GM12878 (cell line): ENCODE data around the gene UBE2QL1. TPM values are rescaled to one million over a fixed set of nuclear protein-coding genes. Genes with fewer than 3 reads are reported as not detected.

ENCODE experiments used
- ATAC-seq: fragments of 200-7000 bp; cut with Tn5 transposase; 3 replicates; pipeline ENCODE4 v1.9.1; 2020; ENCODE audit warnings: mild to moderate bottlenecking, moderate library complexity
- BruUV-seq: library from RNA; stranded (reverse); fragments of 400-500 nt; replicated peaks from 2 replicates; lab custom pipeline; 2021; lab: Mats Ljungman, UMichigan
- CTCF ChIA-PET: fragments of 300-600 bp; sonication (Branson Sonifier 250); formaldehyde crosslinking; extraction: SDS; loops from one replicate; lab custom pipeline; 2021; ENCODE audit warnings: inconsistent platforms; lab: Yijun Ruan, JAX
- POLR2A ChIA-PET: fragments of 350-600 bp; formaldehyde crosslinking; extraction: SDS; loops from one replicate; lab custom pipeline; 2021; ENCODE audit warnings: inconsistent platforms; lab: Charles Lee
- RAD21 ChIA-PET: fragments of 300-600 bp; sonication (Branson Sonifier 250); formaldehyde crosslinking; loops from one replicate; lab custom pipeline; 2023; ENCODE audit warnings: antibody characterized with exemption; ENCODE audit not compliant: unreplicated experiment; lab: Charles Lee
- SMC1A ChIA-PET: fragments of 300-600 bp; sonication (Branson Sonifier 250); formaldehyde crosslinking; loops from one replicate; lab custom pipeline; 2023; ENCODE audit not compliant: unreplicated experiment, uncharacterized antibody; lab: Charles Lee
- DNase-seq: peaks from one replicate; pipeline ENCODE4 v3.0.0-alpha.2; 2011; ENCODE audit warnings: low read depth, low spot score
- FAIRE-seq: peaks from 3 replicates; lab custom pipeline; 2011; peaks lifted over from hg19 to GRCh38; lab: Jason Lieb, UNC
- H2AFZ ChIP-seq: 2 replicates; pipeline ENCODE4 v1.6.0; 2011; ENCODE audit warnings: low read depth, low read length, control low read depth; ENCODE audit not compliant: control insufficient read depth
- H3K27ac ChIP-seq: 2 replicates; pipeline ENCODE4 v1.5.1; 2011; ENCODE audit warnings: control low read depth; ENCODE audit not compliant: control insufficient read depth, insufficient read depth
- H3K27me3 ChIP-seq, 2 experiments: replicated peaks in 1 of 2; 2 replicates each; pipeline versions ENCODE4 v1.6.0 to v1.6.1; 2011; ENCODE audit warnings: low read length in 1 of 2; ENCODE audit not compliant: control insufficient read depth in 2 of 2, insufficient read depth in 2 of 2
- H3K36me3 ChIP-seq, 2 experiments: 2 replicates each; pipeline ENCODE4 v1.5.1; 2011; ENCODE audit warnings: low read length in 1 of 2; ENCODE audit not compliant: control insufficient read depth in 2 of 2, insufficient read depth in 2 of 2
- H3K4me1 ChIP-seq: 2 replicates; pipeline ENCODE4 v1.6.1; 2011; ENCODE audit warnings: mild to moderate bottlenecking, low read length, moderate library complexity, mixed read lengths; ENCODE audit not compliant: control insufficient read depth, insufficient read depth
- H3K4me2 ChIP-seq: 2 replicates; pipeline ENCODE4 v1.6.0; 2011; ENCODE audit warnings: control low read depth; ENCODE audit not compliant: control insufficient read depth, insufficient read depth
- H3K4me3 ChIP-seq: fragments of 200-600 bp; sonication (generic); 2 replicates; pipeline ENCODE4 v1.5.1; 2016
- H3K79me2 ChIP-seq: 2 replicates; pipeline ENCODE4 v1.6.0; 2011; ENCODE audit warnings: low read length; ENCODE audit not compliant: control insufficient read depth, insufficient read depth
- H3K9ac ChIP-seq: 2 replicates; pipeline ENCODE4 v1.8.0; 2011; ENCODE audit warnings: low read length, control low read depth, mixed read lengths; ENCODE audit not compliant: control insufficient read depth, insufficient read depth
- H3K9me3 ChIP-seq: replicated peaks from 3 replicates; pipeline ENCODE4 v1.5.1; 2011; ENCODE audit warnings: mild to moderate bottlenecking, low read length; ENCODE audit not compliant: control insufficient read depth, insufficient read depth
- H4K20me1 ChIP-seq: 2 replicates; pipeline ENCODE4 v1.6.0; 2011; ENCODE audit not compliant: control insufficient read depth, insufficient read depth
- ATF3 ChIP-seq: IDR thresholded peaks from 2 replicates; pipeline ENCODE4 v1.6.1; 2011; ENCODE audit warnings: low read depth, mild to moderate bottlenecking, low read length, moderate library complexity, borderline replicate concordance; ENCODE audit errors: extremely low read depth
- BACH1 ChIP-seq: fragments of 450-650 bp; IDR thresholded peaks from 2 replicates; pipeline ENCODE4 v1.6.1; 2017; ENCODE audit warnings: mild to moderate bottlenecking, borderline replicate concordance
- CBX3 ChIP-seq: fragments of 200-600 bp; sonication (generic); IDR thresholded peaks from 2 replicates; pipeline ENCODE4 v1.6.1; 2016; ENCODE audit warnings: low read depth, borderline replicate concordance
- E2F4 ChIP-seq: IDR thresholded peaks from 2 replicates; pipeline ENCODE4 v1.6.1; 2012; ENCODE audit warnings: low read depth, low read length, improper control_type of control experiment
- HSF1 ChIP-seq: fragments of 150-350 bp; IDR thresholded peaks from 2 replicates; pipeline ENCODE4 v1.6.1; 2014; ENCODE audit warnings: mild to moderate bottlenecking, low read depth, low read length
- MTA2 ChIP-seq: fragments of 450-650 bp; IDR thresholded peaks from 2 replicates; pipeline ENCODE4 v1.6.1; 2016; ENCODE audit warnings: low read depth, mild to moderate bottlenecking, moderate library complexity
- SIN3A ChIP-seq: IDR thresholded peaks from 2 replicates; pipeline ENCODE4 v1.6.1; 2012; ENCODE audit warnings: low read depth, low read length, improper control_type of control experiment
- SRF ChIP-seq, 2 experiments: IDR thresholded peaks; 2 replicates each; pipeline ENCODE4 v1.6.1; 2011; ENCODE audit warnings: low read depth in 2 of 2, low read length in 2 of 2, mild to moderate bottlenecking in 1 of 2, moderate library complexity in 1 of 2
- STAT1 ChIP-seq: fragments of 450-650 bp; conservative IDR thresholded peaks from 2 replicates; pipeline ENCODE4 v1.6.1; 2014; ENCODE audit warnings: antibody characterized with exemption, mild to moderate bottlenecking
- ZBTB4 ChIP-seq: fragments of 450-650 bp; formaldehyde crosslinking; IDR thresholded peaks from 2 replicates; pipeline ENCODE4 v1.4.0; 2022; ENCODE audit warnings: mild to moderate bottlenecking, moderate library complexity
- ZNF384 ChIP-seq: IDR thresholded peaks from 2 replicates; pipeline ENCODE4 v1.6.1; 2012; ENCODE audit warnings: low read depth, mild to moderate bottlenecking, low read length, improper control_type of control experiment, borderline replicate concordance
- WGBS: methylation state at CpG from one replicate; pipeline ENCODE4 v1.1.6; 2016; ENCODE audit warnings: low lambda C conversion rate; ENCODE audit not compliant: insufficient replicate concordance, insufficient coverage; ENCODE audit errors: missing lambda C conversion rate; 5-methylcytosine and 5-hydroxymethylcytosine counted together
- in situ Hi-C: fragments of 300-500 bp; cut with MboI; formaldehyde crosslinking; loops from 9 replicates; pipeline ENCODE4 v1.14.3; 2018; ENCODE audit warnings: mixed read lengths
- intact Hi-C: fragments of 100-400 bp; cut with micrococcal nuclease; formaldehyde crosslinking; loops from one replicate; pipeline ENCODE4 v1.14.2; 2022; ENCODE audit not compliant: unreplicated experiment
- polyA plus RNA-seq, 11 experiments: library from polyadenylated mRNA; depleted of rRNA in 4 of 11; unstranded in 6 of 11; stranded (reverse) in 5 of 11; fragments of >200 nt; fragmentation: Nextera tagmentation in 4 of 11; fragmentation: Illumina TruSeq in 1 of 11; extraction: Ambion mirVana in 4 of 11; extraction: Trizol in 1 of 11; gene quantifications; 1 replicate in 1 of 11; 2 replicates in 10 of 11; pipeline versions ENCODE4 v1.2.1 to v1.2.3, GENCODE V29; 2011 to 2016; ENCODE audit warnings: inconsistent platforms in 2 of 11, missing spikeins in 2 of 11, low read depth in 1 of 11
- total RNA-seq, 4 experiments: library from RNA; depleted of rRNA in 3 of 4; stranded (reverse); fragments of >200 nt in 3 of 4; fragmentation: Illumina TruSeq in 1 of 4; extraction: Trizol in 1 of 4; gene quantifications; 2 replicates each; pipeline versions ENCODE4 v1.2.1 to v1.2.3, GENCODE V29; 2013 to 2021

UBE2QL1 gene
- total and polyA plus RNA-seq, 10 of the 15 experiments (the other 5 are each of a cell fraction or from before 2014, with no cell fraction given): 0.03 to 0.62 (median 0.04) TPM; not detected in 6

GRCh38 chr5:6424110-6424659 lies 24.5 kb upstream of the UBE2QL1 start:
- no peak for FAIRE-seq
- SMC1A ChIA-PET: interaction anchor here (1.3 kb wide), 1 partner anchor 48 kb away, joined by 4 read pairs; no protein-coding TSS in a partner anchor
- BruUV-seq: no TSS peak

GRCh38 chr5:6424700-6425099 lies 24.0 kb upstream of the UBE2QL1 start:
- Histone ChIP-seq H3K9me3 (no peaks in the 10 kb centered on the region), H3K36me3 (no peaks in the 10 kb centered on the region), H3K4me2 (no peak overlapping the region), H3K27ac (no peak overlapping the region), H3K4me3 (no peak overlapping the region), H2AFZ (no peak overlapping the region), H3K4me1 (no peaks in the 10 kb centered on the region), H3K9ac (no peak overlapping the region), H4K20me1 (no peaks in the 10 kb centered on the region), H3K27me3 (no peaks in the 10 kb centered on the region), H3K79me2 (no peaks in the 10 kb centered on the region)
- in situ Hi-C loops (no loop called here), intact Hi-C loops (no loop called here)
- no TSS peak for BruUV-seq
- FAIRE-seq (no peak), ATAC-seq (no peak), DNase-seq (no peak)
- ChIA-PET CTCF (interaction anchor here (1.4 kb wide), 1 partner anchor 10 kb away, joined by 7 read pairs; no protein-coding TSS in a partner anchor), RAD21 (interaction anchor here (0.5 kb wide), 1 partner anchor 932 kb away, joined by 3 read pairs; no protein-coding TSS in a partner anchor), POLR2A (no interaction called here), SMC1A (no interaction called here)
- no peak for TF ChIP-seq SIN3A
- TF ChIP-seq ZNF384: no peak
- no peak for TF ChIP-seq HSF1
- no peak for TF ChIP-seq ATF3
- TF ChIP-seq E2F4: no peak
- TF ChIP-seq ZBTB4 (CRISPR knock-in tag): no peak
- no peak for TF ChIP-seq STAT1
- no peak for TF ChIP-seq CBX3
- no peak for TF ChIP-seq SRF (IDR thresholded peaks at IDR 0.05; ENCODE audit: low read depth in 2 of 2, low read length in 2 of 2)
- TF ChIP-seq BACH1: no peak

More at GRCh38 chr5:6424110-6424659, 24.5 kb upstream of the UBE2QL1 start:
- DNase-seq: no peak
- no peak for TF ChIP-seq MTA2
- in situ Hi-C loops (no loop called here), intact Hi-C loops (no loop called here)
- ChIA-PET POLR2A (no interaction called here), RAD21 (no interaction called here), CTCF (no interaction called here)
- no peaks in the 10 kb centered on the region for H3K79me2 ChIP-seq
- H2AFZ ChIP-seq: no peak overlapping the region
- no peak for ATAC-seq
- H3K27ac ChIP-seq: no peak overlapping the region
- WGBS: 28% methylated on average over 8 of the region's 8 CpGs
- H3K36me3 ChIP-seq: no peaks in the 10 kb centered on the region
- no peak overlapping the region for H3K4me3 ChIP-seq
- H3K4me2 ChIP-seq: no peak overlapping the region
- H4K20me1 ChIP-seq: no peaks in the 10 kb centered on the region
- no peaks in the 10 kb centered on the region for H3K27me3 ChIP-seq
- no peak overlapping the region for H3K9ac ChIP-seq
- H3K9me3 ChIP-seq: no peaks in the 10 kb centered on the region
- H3K4me1 ChIP-seq: no peaks in the 10 kb centered on the region
